C4-2B (cell line): Measurements from ENCODE around the gene NSUN4.

Experiments used
- ZFX ChIP-seq: fragments of 450-650 bp; IDR thresholded peaks from 2 replicates; pipeline ENCODE4 v1.6.1; 2017
- TF ChIP-seq, protein P1 (sequence below): fragments of 450-650 bp; conservative IDR thresholded peaks from 2 replicates; pipeline ENCODE4 v1.5.1; 2017; ENCODE audit warnings: mild to moderate bottlenecking

DNA sequence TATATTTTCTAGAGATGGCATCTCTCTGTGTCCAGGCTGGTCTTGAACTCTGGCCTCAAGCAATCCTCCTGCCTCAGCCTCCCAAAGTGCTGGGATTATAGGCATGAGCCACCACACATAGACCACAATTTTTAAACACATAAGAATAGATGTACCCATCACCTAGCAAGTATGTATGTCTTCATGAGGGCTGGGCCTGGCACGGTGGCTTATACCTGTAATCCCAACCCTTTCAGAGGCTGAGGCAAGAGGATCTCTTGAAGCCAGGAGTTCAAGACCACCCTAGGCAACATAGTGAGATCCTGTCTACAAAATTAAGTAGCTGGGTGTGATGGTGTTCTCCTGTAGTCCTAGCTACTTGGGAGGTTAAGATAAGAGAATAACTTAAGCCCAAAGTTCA is 23.3 kb upstream of the NSUN4 start:
- TF ChIP-seq, protein P1, sequence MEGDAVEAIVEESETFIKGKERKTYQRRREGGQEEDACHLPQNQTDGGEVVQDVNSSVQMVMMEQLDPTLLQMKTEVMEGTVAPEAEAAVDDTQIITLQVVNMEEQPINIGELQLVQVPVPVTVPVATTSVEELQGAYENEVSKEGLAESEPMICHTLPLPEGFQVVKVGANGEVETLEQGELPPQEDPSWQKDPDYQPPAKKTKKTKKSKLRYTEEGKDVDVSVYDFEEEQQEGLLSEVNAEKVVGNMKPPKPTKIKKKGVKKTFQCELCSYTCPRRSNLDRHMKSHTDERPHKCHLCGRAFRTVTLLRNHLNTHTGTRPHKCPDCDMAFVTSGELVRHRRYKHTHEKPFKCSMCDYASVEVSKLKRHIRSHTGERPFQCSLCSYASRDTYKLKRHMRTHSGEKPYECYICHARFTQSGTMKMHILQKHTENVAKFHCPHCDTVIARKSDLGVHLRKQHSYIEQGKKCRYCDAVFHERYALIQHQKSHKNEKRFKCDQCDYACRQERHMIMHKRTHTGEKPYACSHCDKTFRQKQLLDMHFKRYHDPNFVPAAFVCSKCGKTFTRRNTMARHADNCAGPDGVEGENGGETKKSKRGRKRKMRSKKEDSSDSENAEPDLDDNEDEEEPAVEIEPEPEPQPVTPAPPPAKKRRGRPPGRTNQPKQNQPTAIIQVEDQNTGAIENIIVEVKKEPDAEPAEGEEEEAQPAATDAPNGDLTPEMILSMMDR, result no peak
- no peak for TF ChIP-seq ZFX
